ENCODE data around the gene PIK3IP1. TPM values are rescaled to one million over a fixed set of nuclear protein-coding genes. Genes with fewer than 3 reads are reported as not detected.

Gene PIK3IP1
- 4.5 and 4.7 TPM in 2 replicates for total RNA-seq (ENCODE audit: low replicate concordance)

- Histone ChIP-seq H3K4me2 (peak within 1 kb of the TSS; percentile 77), H3K9ac (no peak within 1 kb of the TSS), H4K20me1 (ENCODE audit: low read depth) (no peaks in the 10 kb centered on the region), H2AFZ (replicated peaks) (peak within 1 kb of the TSS; percentile 51), H3K36me3 (no peaks in the 10 kb centered on the region), H3K27ac (no peak within 1 kb of the TSS), H3F3A (ENCODE audit: low read depth) (peaks cover 13% of the 10 kb centered on the region), H3K79me2 (ENCODE audit: low read depth) (no peaks in the 10 kb centered on the region), H3K4me1 (peaks cover 16% of the 10 kb centered on the region), H3K27me3 (peaks cover 37% of the 10 kb centered on the region), H3K4me3 (peak within 1 kb of the TSS; percentile 43), H3K9me3 (ENCODE audit: low read depth) (no peaks in the 10 kb centered on the region)
- Mint-ChIP-seq H3K4me1 (peaks cover 21% of the 10 kb centered on the region), H3K27ac (peak within 1 kb of the TSS; percentile 76), H3K36me3 (peaks cover 1% of the 10 kb centered on the region), H3K27me3 (ENCODE audit: insufficient read depth, low read depth) (peaks cover 2% of the 10 kb centered on the region), H3K9me3 (no peaks in the 10 kb centered on the region), H3K4me3 (peak within 1 kb of the TSS; percentile 91)
- TF ChIP-seq, protein P1, sequence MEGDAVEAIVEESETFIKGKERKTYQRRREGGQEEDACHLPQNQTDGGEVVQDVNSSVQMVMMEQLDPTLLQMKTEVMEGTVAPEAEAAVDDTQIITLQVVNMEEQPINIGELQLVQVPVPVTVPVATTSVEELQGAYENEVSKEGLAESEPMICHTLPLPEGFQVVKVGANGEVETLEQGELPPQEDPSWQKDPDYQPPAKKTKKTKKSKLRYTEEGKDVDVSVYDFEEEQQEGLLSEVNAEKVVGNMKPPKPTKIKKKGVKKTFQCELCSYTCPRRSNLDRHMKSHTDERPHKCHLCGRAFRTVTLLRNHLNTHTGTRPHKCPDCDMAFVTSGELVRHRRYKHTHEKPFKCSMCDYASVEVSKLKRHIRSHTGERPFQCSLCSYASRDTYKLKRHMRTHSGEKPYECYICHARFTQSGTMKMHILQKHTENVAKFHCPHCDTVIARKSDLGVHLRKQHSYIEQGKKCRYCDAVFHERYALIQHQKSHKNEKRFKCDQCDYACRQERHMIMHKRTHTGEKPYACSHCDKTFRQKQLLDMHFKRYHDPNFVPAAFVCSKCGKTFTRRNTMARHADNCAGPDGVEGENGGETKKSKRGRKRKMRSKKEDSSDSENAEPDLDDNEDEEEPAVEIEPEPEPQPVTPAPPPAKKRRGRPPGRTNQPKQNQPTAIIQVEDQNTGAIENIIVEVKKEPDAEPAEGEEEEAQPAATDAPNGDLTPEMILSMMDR (IDR thresholded peaks at IDR 0.05): peak; percentile 61
- TF ChIP-seq EZH2 (IDR thresholded peaks at IDR 0.05) (no peak), EZH2phosphoT487 (IDR thresholded peaks at IDR 0.05) (no peak)
- peak; percentile 92 for DNase-seq (ENCODE audit: low spot score)
These were observed at the start of gene PIK3IP1 for GRCh38 chr22:31292236-31292989. TSS of gene PIK3IP1 (minus strand) at chr22:31292488. CDS start at chr22:31292344, 144 bp downstream.

- peaks cover 65% of the 10 kb centered on the region for H4K20me1 ChIP-seq (ENCODE audit: low read depth)
- peaks cover 59% of the 10 kb centered on the region for H3K4me1 Mint-ChIP-seq
These were observed 49.2 kb upstream of the PIK3IP1 start for GRCh38 chr22:31341386-31342088.

GRCh38 chr22:31340765-31341247, 48.5 kb upstream of the PIK3IP1 start:
- Histone ChIP-seq H3K9ac (peak overlapping the region; percentile 4), H3K27me3 (no peaks in the 10 kb centered on the region), H3K4me3 (no peak overlapping the region), H3K4me2 (no peak overlapping the region), H3K4me1 (peaks cover 61% of the 10 kb centered on the region), H3F3A (ENCODE audit: low read depth) (peaks cover 30% of the 10 kb centered on the region), H4K20me1 (ENCODE audit: low read depth) (peaks cover 71% of the 10 kb centered on the region), H2AFZ (replicated peaks) (no peak overlapping the region), H3K27ac (no peak overlapping the region), H3K79me2 (ENCODE audit: low read depth) (peaks cover 99% of the 10 kb centered on the region), H3K36me3 (no peaks in the 10 kb centered on the region), H3K9me3 (ENCODE audit: low read depth) (no peaks in the 10 kb centered on the region)
- Mint-ChIP-seq H3K27me3 (ENCODE audit: insufficient read depth, low read depth) (peaks cover 5% of the 10 kb centered on the region), H3K36me3 (peaks cover 28% of the 10 kb centered on the region), H3K9me3 (no peaks in the 10 kb centered on the region), H3K4me3 (peak overlapping the region; percentile 72), H3K4me1 (peaks cover 59% of the 10 kb centered on the region), H3K27ac (peak overlapping the region; percentile 60)
- no peak for DNase-seq (ENCODE audit: low spot score)
- TF ChIP-seq EZH2 (IDR thresholded peaks at IDR 0.05): no peak
- no peak for TF ChIP-seq EZH2phosphoT487 (IDR thresholded peaks at IDR 0.05)
- TF ChIP-seq, protein P1 (IDR thresholded peaks at IDR 0.05): no peak

More at GRCh38 chr22:31341386-31342088, 49.2 kb upstream of the PIK3IP1 start:
- Histone ChIP-seq H3K9me3 (ENCODE audit: low read depth) (no peaks in the 10 kb centered on the region), H3K79me2 (ENCODE audit: low read depth) (peaks cover 92% of the 10 kb centered on the region), H3K4me1 (peaks cover 61% of the 10 kb centered on the region), H3K27me3 (no peaks in the 10 kb centered on the region), H3K4me2 (peak overlapping the region; percentile 91), H3K36me3 (no peaks in the 10 kb centered on the region), H3K27ac (peak overlapping the region; percentile 95), H3F3A (ENCODE audit: low read depth) (peaks cover 30% of the 10 kb centered on the region), H3K9ac (no peak overlapping the region), H2AFZ (replicated peaks) (no peak overlapping the region), H3K4me3 (peak overlapping the region; percentile 71)
- Mint-ChIP-seq H3K27ac (peak overlapping the region; percentile 97), H3K27me3 (ENCODE audit: insufficient read depth, low read depth) (peaks cover 5% of the 10 kb centered on the region), H3K9me3 (no peaks in the 10 kb centered on the region), H3K4me3 (peak overlapping the region; percentile 88), H3K36me3 (peaks cover 23% of the 10 kb centered on the region)
- TF ChIP-seq EZH2phosphoT487 (IDR thresholded peaks at IDR 0.05): no peak
- TF ChIP-seq EZH2 (IDR thresholded peaks at IDR 0.05): no peak
- TF ChIP-seq, protein P1 (IDR thresholded peaks at IDR 0.05): no peak
- DNase-seq (ENCODE audit: low spot score): no peak
